Nephron progenitor cell (in vitro differentiated cells): ENCODE results near the gene OR3A1.
"Not testable (repeated sequence)": the region's sequence is repeated elsewhere in the genome, so short reads cannot be mapped to it uniquely, and the experiment has no call there.

Experiments
- DNase-seq: peaks from one replicate; pipeline ENCODE4 v3.0.0; 2021
- H3K27ac Mint-ChIP-seq: 2 replicates; pipeline ENCODE4 v1.8.0; 2021; ENCODE audit warnings: mild to moderate bottlenecking, moderate library complexity, mixed read lengths
- H3K27me3 Mint-ChIP-seq: 2 replicates; pipeline ENCODE4 v1.8.0; 2021; ENCODE audit warnings: mild to moderate bottlenecking, low read depth, mixed read lengths; ENCODE audit not compliant: poor library complexity
- H3K36me3 Mint-ChIP-seq: 2 replicates; pipeline ENCODE4 v1.8.0; 2021; ENCODE audit warnings: low read depth, mixed read lengths
- H3K4me1 Mint-ChIP-seq: 2 replicates; pipeline ENCODE4 v1.8.0; 2021; ENCODE audit warnings: mixed read lengths
- H3K4me3 Mint-ChIP-seq: 2 replicates; pipeline ENCODE4 v1.8.0; 2021; ENCODE audit warnings: mild to moderate bottlenecking, moderate library complexity, mixed read lengths
- H3K9me3 Mint-ChIP-seq: 2 replicates; pipeline ENCODE4 v1.8.0; 2021; ENCODE audit warnings: mild to moderate bottlenecking, moderate library complexity, mixed read lengths
- CTCF ChIP-seq: fragments of 200-600 bp; sonication (generic); IDR thresholded peaks from 2 replicates; pipeline ENCODE4 v1.5.0; 2021; ENCODE audit warnings: antibody characterized with exemption

Gene OR3A1

GRCh38 chr17:3295632-3296031 is 2.5 kb downstream of the OR3A1 start:
- Mint-ChIP-seq H3K36me3 (no peaks in the 10 kb centered on the region), H3K27me3 (no peaks in the 10 kb centered on the region), H3K27ac (no peak overlapping the region), H3K9me3 (peaks cover 75% of the 10 kb centered on the region), H3K4me3 (no peak overlapping the region), H3K4me1 (no peaks in the 10 kb centered on the region)
- TF ChIP-seq CTCF, result no peak
- DNase-seq, result no peak

- not testable (repeated sequence) for H3K27me3 Mint-ChIP-seq, H3K36me3 Mint-ChIP-seq, H3K27ac Mint-ChIP-seq, H3K4me3 Mint-ChIP-seq, DNase-seq, H3K4me1 Mint-ChIP-seq
- H3K9me3 Mint-ChIP-seq, result peaks cover 77% of the 10 kb centered on the region
Observed at GRCh38 chr17:3293548-3293947, 4.6 kb downstream of the OR3A1 start.

- Mint-ChIP-seq H3K4me1 (no peaks in the 10 kb centered on the region), H3K36me3 (no peaks in the 10 kb centered on the region), H3K9me3 (peaks cover 75% of the 10 kb centered on the region), H3K4me3 (no peak overlapping the region), H3K27ac (no peak overlapping the region), H3K27me3 (peaks cover 5% of the 10 kb centered on the region)
- no peak for TF ChIP-seq CTCF
- no peak for DNase-seq
Observed at GRCh38 chr17:3282901-3283300, 15.3 kb downstream of the OR3A1 start.

- Mint-ChIP-seq H3K27ac (no peak overlapping the region), H3K4me3 (no peak overlapping the region), H3K36me3 (no peaks in the 10 kb centered on the region), H3K4me1 (no peaks in the 10 kb centered on the region), H3K27me3 (peaks cover 2% of the 10 kb centered on the region), H3K9me3 (peaks cover 55% of the 10 kb centered on the region)
- no peak for TF ChIP-seq CTCF
- DNase-seq, result no peak
Observed at GRCh38 chr17:3276126-3276525, 22.0 kb downstream of the OR3A1 start.

GRCh38 chr17:3271072-3271848 is 26.9 kb downstream of the OR3A1 start:
- no peak overlapping the region for H3K27ac Mint-ChIP-seq
- H3K4me3 Mint-ChIP-seq, result no peak overlapping the region
- no peaks in the 10 kb centered on the region for H3K4me1 Mint-ChIP-seq
- TF ChIP-seq CTCF, result no peak
- DNase-seq, result no peak
- no peaks in the 10 kb centered on the region for H3K36me3 Mint-ChIP-seq
- H3K27me3 Mint-ChIP-seq, result peaks cover 10% of the 10 kb centered on the region
- peaks cover 55% of the 10 kb centered on the region for H3K9me3 Mint-ChIP-seq

- Mint-ChIP-seq H3K27ac (no peak overlapping the region), H3K4me3 (no peak overlapping the region), H3K27me3 (no peaks in the 10 kb centered on the region), H3K9me3 (peaks cover 75% of the 10 kb centered on the region), H3K4me1 (no peaks in the 10 kb centered on the region), H3K36me3 (no peaks in the 10 kb centered on the region)
- no peak for DNase-seq
- no peak for TF ChIP-seq CTCF
Observed at GRCh38 chr17:3260600-3260999, 37.6 kb downstream of the OR3A1 start.
